SK-N-SH treated with all-trans-retinoic acid at 6 μM for 48 hours (cell line): ENCODE measurements around the gene SLC10A4.

Source experiments
- PATZ1 ChIP-seq: fragments of 250-450 bp; sonication (Bioruptor Pico); IDR thresholded peaks from 2 replicates; pipeline ENCODE4 v1.8.0; 2020; ENCODE audit warnings: mild to moderate bottlenecking, moderate library complexity, borderline replicate concordance
- ZFP3 ChIP-seq: fragments of 250-450 bp; sonication (Bioruptor Pico); IDR thresholded peaks from 2 replicates; pipeline ENCODE4 v1.5.0; 2020; ENCODE audit warnings: mild to moderate bottlenecking, moderate library complexity

GRCh38 chr4:48450740-48451139, 32.4 kb upstream of the SLC10A4 start:
- TF ChIP-seq ZFP3 (CRISPR knock-in tag) (no peak), PATZ1 (CRISPR knock-in tag) (no peak)
